GM12801 (cell line): ENCODE measurements around the gene ZBTB12.

Source experiments
- CTCF ChIP-seq: IDR thresholded peaks from one replicate; pipeline ENCODE4 v1.5.1; 2011; ENCODE audit warnings: control low read depth; ENCODE audit not compliant: insufficient read length; ENCODE audit errors: extremely low read depth

Gene ZBTB12

GRCh38 chr6:31880616-31881015 lies 21.3 kb downstream of the ZBTB12 start:
- TF ChIP-seq CTCF: no peak

- TF ChIP-seq CTCF: no peak
These were observed 22.0 kb downstream of the ZBTB12 start for GRCh38 chr6:31879901-31880300.

GRCh38 chr6:31879143-31879542 lies 22.7 kb downstream of the ZBTB12 start:
- TF ChIP-seq CTCF: no peak

- no peak for TF ChIP-seq CTCF
These were observed 23.2 kb downstream of the ZBTB12 start, which contains the start of gene SLC44A4 for GRCh38 chr6:31878726-31879125. Gene SLC44A4 (minus strand): TSS chr6:31878997. CDS start chr6:31878980, 17 bp downstream.

GRCh38 chr6:31878222-31878621 lies 23.7 kb downstream of the ZBTB12 start:
- TF ChIP-seq CTCF: no peak

- no peak for TF ChIP-seq CTCF
These were observed 24.2 kb downstream of the ZBTB12 start for GRCh38 chr6:31877651-31878161.

GRCh38 chr6:31877125-31877650 lies 24.7 kb downstream of the ZBTB12 start:
- TF ChIP-seq CTCF: no peak
